Ectodermal cell (in vitro differentiated cells): ENCODE data around the gene PIR.

ENCODE experiments used
- H3K27ac ChIP-seq: 2 replicates; pipeline ENCODE4 v1.7.0; 2013; ENCODE audit warnings: mild to moderate bottlenecking, low read depth, low read length; ENCODE audit not compliant: insufficient read depth, poor library complexity, severe bottlenecking
- H3K27me3 ChIP-seq: 2 replicates; pipeline ENCODE4 v1.7.0; 2013; ENCODE audit warnings: mild to moderate bottlenecking, low read length; ENCODE audit not compliant: insufficient read depth, control insufficient read depth, poor library complexity, severe bottlenecking
- H3K36me3 ChIP-seq: one replicate; pipeline ENCODE4 v1.7.0; 2013; ENCODE audit warnings: low read length; ENCODE audit not compliant: control insufficient read depth, insufficient read depth
- H3K4me1 ChIP-seq: one replicate; pipeline ENCODE4 v1.7.0; 2013; ENCODE audit warnings: low read length; ENCODE audit not compliant: control insufficient read depth, insufficient read depth
- H3K4me3 ChIP-seq: 2 replicates; pipeline ENCODE4 v1.7.0; 2013; ENCODE audit warnings: low read depth, low read length, control low read depth; ENCODE audit not compliant: insufficient read depth
- H3K9me3 ChIP-seq: 2 replicates; pipeline ENCODE4 v1.7.0; 2013; ENCODE audit warnings: mild to moderate bottlenecking, low read length, moderate library complexity; ENCODE audit not compliant: control insufficient read depth
- WGBS, 2 experiments: methylation state at CpG; one replicate each; pipeline ENCODE4 v1.1.7; 2013; ENCODE audit warnings: missing lambda C conversion rate in 2 of 2; 5-methylcytosine and 5-hydroxymethylcytosine counted together

PIR gene

GRCh38 chrX:15430584-15430983, 62.5 kb downstream of the PIR start:
- H3K9me3 ChIP-seq: no peaks in the 10 kb centered on the region
- no peaks in the 10 kb centered on the region for H3K36me3 ChIP-seq
- H3K4me3 ChIP-seq: no peak overlapping the region
- H3K4me1 ChIP-seq: no peaks in the 10 kb centered on the region
- WGBS, 2 experiments: 83 to 88% methylated on average over 1 of the region's 1 CpG
- no peak overlapping the region for H3K27ac ChIP-seq
- no peaks in the 10 kb centered on the region for H3K27me3 ChIP-seq

DNA sequence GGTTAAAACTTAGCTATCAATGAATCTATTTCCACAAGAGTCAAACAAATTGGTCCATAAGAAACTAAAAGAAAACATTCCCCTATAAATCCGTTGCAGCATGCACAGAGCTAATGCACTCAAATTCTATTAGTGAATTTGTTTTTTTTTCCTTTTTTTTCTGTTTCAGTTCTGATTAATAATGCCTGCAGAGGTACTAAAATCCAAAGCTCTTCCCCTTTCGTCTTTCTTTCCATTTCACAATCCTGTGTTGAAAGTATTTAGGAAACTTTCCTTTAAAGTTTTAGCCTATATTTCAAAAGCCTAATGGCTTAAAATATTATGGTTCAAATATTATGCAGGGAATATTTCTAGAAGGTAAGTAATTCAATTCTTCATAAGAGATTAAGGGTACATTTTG, 63.1 kb downstream of the PIR start:
- H3K27me3 ChIP-seq: no peaks in the 10 kb centered on the region
- H3K4me3 ChIP-seq: no peak overlapping the region
- no peak overlapping the region for H3K27ac ChIP-seq
- no peaks in the 10 kb centered on the region for H3K36me3 ChIP-seq
- H3K9me3 ChIP-seq: no peaks in the 10 kb centered on the region
- WGBS, 2 experiments: 100% methylated on average over 1 of the region's 2 CpGs; no CpG with 5 or more reads in 1 of the 2 experiments
- no peaks in the 10 kb centered on the region for H3K4me1 ChIP-seq

- H3K4me3 ChIP-seq: no peak overlapping the region
- H3K9me3 ChIP-seq: no peaks in the 10 kb centered on the region
- WGBS, 2 experiments: 92 to 100% methylated on average over 1 of the region's 1 CpG
- H3K4me1 ChIP-seq: no peaks in the 10 kb centered on the region
- H3K27me3 ChIP-seq: no peaks in the 10 kb centered on the region
- no peak overlapping the region for H3K27ac ChIP-seq
- no peaks in the 10 kb centered on the region for H3K36me3 ChIP-seq
These were observed 68.1 kb downstream of the PIR start for GRCh38 chrX:15425024-15425423.

- H3K4me1 ChIP-seq: no peaks in the 10 kb centered on the region
- WGBS, 2 experiments: 80 to 92% methylated on average over 1 to 2 of the region's 3 CpGs
- H3K27ac ChIP-seq: no peak overlapping the region
- no peaks in the 10 kb centered on the region for H3K36me3 ChIP-seq
- H3K9me3 ChIP-seq: no peaks in the 10 kb centered on the region
- H3K27me3 ChIP-seq: no peaks in the 10 kb centered on the region
- no peak overlapping the region for H3K4me3 ChIP-seq
These were observed 74.4 kb downstream of the PIR start for GRCh38 chrX:15418707-15419181.

DNA sequence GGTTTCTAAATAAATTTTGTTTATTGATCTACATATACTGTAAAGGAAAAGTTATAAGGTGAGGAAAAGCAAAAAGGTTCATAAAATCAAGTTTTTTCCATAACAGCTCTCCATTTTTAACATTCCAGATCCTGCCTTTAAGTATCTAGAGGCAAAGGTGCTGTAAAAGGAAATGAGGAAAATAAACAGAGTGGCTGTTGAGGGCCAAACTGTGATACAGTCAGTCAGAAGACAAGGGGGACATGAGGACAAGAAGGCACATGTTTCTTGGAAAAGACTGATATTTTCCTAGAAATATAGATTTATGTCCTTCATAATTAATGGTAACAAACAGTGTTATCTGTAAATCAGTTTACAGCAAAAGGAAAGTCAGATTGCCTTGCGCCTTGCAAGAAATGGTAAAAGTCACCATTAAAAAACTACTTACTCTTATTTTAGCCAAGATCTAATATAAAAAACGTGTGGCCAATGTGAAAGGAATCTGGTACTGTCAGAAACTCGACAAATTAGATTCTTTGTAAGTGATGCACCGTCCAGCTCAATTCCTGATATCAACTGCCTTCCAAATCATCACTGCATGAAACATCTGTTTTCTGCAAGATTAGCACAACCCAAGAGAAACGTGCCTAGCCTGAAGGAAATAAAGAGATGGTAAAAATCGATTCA, 75.0 kb downstream of the PIR start:
- Histone ChIP-seq H3K36me3 (no peaks in the 10 kb centered on the region), H3K4me1 (no peaks in the 10 kb centered on the region), H3K4me3 (no peak overlapping the region), H3K27ac (no peak overlapping the region), H3K9me3 (no peaks in the 10 kb centered on the region), H3K27me3 (no peaks in the 10 kb centered on the region)
- 89 to 98% methylated on average over 4 to 6 of the region's 6 CpGs for WGBS, 2 experiments

DNA sequence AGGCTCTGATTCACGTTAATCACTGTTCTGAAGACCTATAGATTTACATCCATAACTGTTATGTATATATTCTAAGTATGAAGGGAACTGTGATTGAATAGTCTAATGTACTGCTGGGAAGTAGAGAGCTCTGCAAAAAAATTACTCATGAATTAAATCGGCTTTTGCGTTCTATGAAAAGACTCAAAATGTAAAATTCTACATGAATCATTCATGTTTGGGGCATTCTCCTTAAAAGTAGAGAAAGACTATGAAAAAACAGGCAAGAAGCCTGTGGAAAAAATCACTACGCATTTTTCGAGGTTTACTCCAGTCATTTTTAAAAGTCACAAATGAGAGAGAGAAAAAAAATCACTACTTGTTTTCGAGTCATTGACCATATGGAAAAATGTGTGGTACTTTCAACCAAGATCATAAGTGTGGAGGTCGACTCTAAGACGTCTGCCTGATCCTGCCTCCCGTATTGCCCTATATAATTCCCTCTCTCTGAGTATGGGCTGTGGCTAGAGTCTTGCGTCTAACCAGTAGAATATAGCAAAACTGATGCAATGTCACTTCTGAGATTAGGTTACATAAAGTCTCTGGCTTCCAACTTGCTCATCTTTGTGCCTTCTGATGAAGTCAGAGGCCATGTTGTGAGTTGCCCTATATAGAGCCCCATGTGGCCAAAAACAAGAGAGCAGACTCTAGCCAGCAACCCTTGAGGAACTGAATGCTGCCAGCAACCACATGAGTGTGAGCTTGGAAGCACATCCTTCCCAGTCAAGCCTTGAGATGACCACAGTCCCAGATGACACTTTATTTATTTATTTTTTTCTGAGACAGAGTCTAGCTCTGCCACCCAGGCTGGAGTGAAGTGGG, 76.8 kb downstream of the PIR start:
- Histone ChIP-seq H3K4me1 (peaks cover 4% of the 10 kb centered on the region), H3K36me3 (no peaks in the 10 kb centered on the region), H3K27me3 (no peaks in the 10 kb centered on the region), H3K9me3 (no peaks in the 10 kb centered on the region), H3K27ac (no peak overlapping the region), H3K4me3 (no peak overlapping the region)
- WGBS, 2 experiments: 96 to 97% methylated on average over 9 of the region's 10 CpGs

DNA sequence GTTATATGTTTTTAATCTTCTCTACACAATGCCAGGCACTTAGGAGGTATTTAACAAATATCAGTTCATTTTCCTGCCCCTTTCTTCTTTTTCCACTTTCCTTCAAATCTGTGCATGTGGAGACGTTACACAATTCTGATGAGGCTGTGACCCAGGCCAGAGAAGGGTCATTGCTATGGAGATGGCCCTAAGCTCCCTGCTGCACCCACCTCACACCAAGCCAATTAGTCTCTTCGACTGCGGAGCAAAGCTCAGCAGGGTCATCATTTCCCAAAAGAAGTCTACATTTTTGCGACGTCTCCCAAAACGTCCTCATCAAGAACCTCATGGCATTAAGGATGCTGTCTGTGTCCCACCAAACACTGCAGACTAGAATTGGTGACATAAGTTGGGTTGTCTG, 80.0 kb downstream of the PIR start:
- no peaks in the 10 kb centered on the region for H3K9me3 ChIP-seq
- WGBS, 2 experiments: 52 to 56% methylated on average over 6 of the region's 6 CpGs
- no peaks in the 10 kb centered on the region for H3K36me3 ChIP-seq
- H3K27me3 ChIP-seq: no peaks in the 10 kb centered on the region
- peaks cover 4% of the 10 kb centered on the region for H3K4me1 ChIP-seq
- no peak overlapping the region for H3K27ac ChIP-seq
- H3K4me3 ChIP-seq: no peak overlapping the region

DNA sequence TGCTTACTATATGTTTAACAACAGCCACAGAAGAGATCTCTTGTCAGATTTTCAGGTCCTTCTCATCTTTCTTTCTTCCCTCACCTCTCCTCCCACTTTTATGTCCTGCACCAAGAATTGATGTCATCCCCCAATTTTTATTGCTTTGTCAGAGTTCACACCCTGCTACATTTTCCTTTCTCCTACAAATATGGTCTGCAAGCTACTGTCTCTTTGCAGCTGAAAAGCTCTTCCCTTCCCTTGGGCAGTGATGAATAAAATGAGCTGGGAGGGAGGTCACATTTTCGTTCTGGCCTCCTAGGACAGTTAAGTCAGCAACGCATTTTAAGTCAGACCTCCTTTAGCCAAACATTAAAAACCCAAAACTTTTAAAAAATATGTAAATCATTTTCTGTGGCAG, 82.2 kb downstream of the PIR start:
- H3K4me1 ChIP-seq: peaks cover 4% of the 10 kb centered on the region
- no peak overlapping the region for H3K4me3 ChIP-seq
- no peaks in the 10 kb centered on the region for H3K27me3 ChIP-seq
- no peak overlapping the region for H3K27ac ChIP-seq
- no peaks in the 10 kb centered on the region for H3K36me3 ChIP-seq
- WGBS, 2 experiments: 64 to 80% methylated on average over 1 to 2 of the region's 2 CpGs
- H3K9me3 ChIP-seq: no peaks in the 10 kb centered on the region

GRCh38 chrX:15410430-15410829, 82.7 kb downstream of the PIR start:
- Histone ChIP-seq H3K27ac (no peak overlapping the region), H3K27me3 (no peaks in the 10 kb centered on the region), H3K36me3 (no peaks in the 10 kb centered on the region), H3K9me3 (no peaks in the 10 kb centered on the region), H3K4me1 (peaks cover 4% of the 10 kb centered on the region), H3K4me3 (no peak overlapping the region)

GRCh38 chrX:15405846-15406245, 87.3 kb downstream of the PIR start:
- WGBS, 2 experiments: 95 to 100% methylated on average over 1 to 3 of the region's 3 CpGs
- Histone ChIP-seq H3K4me1 (no peaks in the 10 kb centered on the region), H3K4me3 (no peak overlapping the region), H3K27me3 (no peaks in the 10 kb centered on the region), H3K27ac (no peak overlapping the region), H3K9me3 (no peaks in the 10 kb centered on the region), H3K36me3 (no peaks in the 10 kb centered on the region)
